GM21737 (cell line): Measurements from ENCODE around the gene GADL1.

ENCODE experiments used
- ATAC-seq: cut with Tn5 transposase; IDR thresholded peaks from one replicate; pipeline ENCODE4 v1.9.1; 2021; ENCODE audit warnings: mild to moderate bottlenecking, moderate library complexity; ENCODE audit not compliant: unreplicated experiment

Gene GADL1

GRCh38 chr3:30878862-30879261 lies 15.6 kb downstream of the GADL1 start:
- ATAC-seq, result no peak

GRCh38 chr3:30875505-30875904 lies 19.0 kb downstream of the GADL1 start:
- ATAC-seq, result no peak

- ATAC-seq, result no peak
Observed at GRCh38 chr3:30873671-30874070, 20.8 kb downstream of the GADL1 start.

GRCh38 chr3:30872879-30873278 lies 21.6 kb downstream of the GADL1 start:
- no peak for ATAC-seq

- ATAC-seq, result no peak
Observed at GRCh38 chr3:30871720-30872119, 22.7 kb downstream of the GADL1 start.

GRCh38 chr3:30864836-30865235 lies 29.6 kb downstream of the GADL1 start:
- no peak for ATAC-seq

- no peak for ATAC-seq
Observed at GRCh38 chr3:30864132-30864531, 30.3 kb downstream of the GADL1 start.

GRCh38 chr3:30862004-30862403 lies 32.5 kb downstream of the GADL1 start:
- no peak for ATAC-seq

GRCh38 chr3:30858894-30859389 lies 35.5 kb downstream of the GADL1 start:
- no peak for ATAC-seq

GRCh38 chr3:30855400-30856292 lies 38.8 kb downstream of the GADL1 start:
- ATAC-seq, result no peak

GRCh38 chr3:30852833-30853232 lies 41.6 kb downstream of the GADL1 start:
- no peak for ATAC-seq

GRCh38 chr3:30848087-30848779 lies 46.2 kb downstream of the GADL1 start:
- no peak for ATAC-seq

GRCh38 chr3:30847592-30847991 lies 46.9 kb downstream of the GADL1 start:
- ATAC-seq, result no peak

GRCh38 chr3:30845606-30846005 lies 48.9 kb downstream of the GADL1 start:
- no peak for ATAC-seq

- ATAC-seq, result no peak
Observed at GRCh38 chr3:30843877-30844276, 50.6 kb downstream of the GADL1 start.

- ATAC-seq, result no peak
Observed at GRCh38 chr3:30836141-30836540, 58.3 kb downstream of the GADL1 start.

GRCh38 chr3:30835667-30836066 lies 58.8 kb downstream of the GADL1 start:
- ATAC-seq, result no peak

- ATAC-seq, result no peak
Observed at GRCh38 chr3:30832961-30833575, 61.4 kb downstream of the GADL1 start.

GRCh38 chr3:30827080-30827479 lies 67.4 kb downstream of the GADL1 start:
- ATAC-seq, result no peak

GRCh38 chr3:30826531-30826942 lies 67.9 kb downstream of the GADL1 start:
- ATAC-seq, result no peak

- no peak for ATAC-seq
Observed at GRCh38 chr3:30819067-30819798, 75.2 kb downstream of the GADL1 start.
